HG03175 (cell line): ENCODE measurements around the gene TIFAB.
"Not testable (repeated sequence)": the region's sequence is repeated elsewhere in the genome, so short reads cannot be mapped to it uniquely, and the experiment has no call there.

Source experiments
- ATAC-seq: cut with Tn5 transposase; IDR thresholded peaks from one replicate; pipeline ENCODE4 v1.9.1; 2021; ENCODE audit warnings: mild to moderate bottlenecking, moderate library complexity; ENCODE audit not compliant: unreplicated experiment

The TIFAB gene, protein sequence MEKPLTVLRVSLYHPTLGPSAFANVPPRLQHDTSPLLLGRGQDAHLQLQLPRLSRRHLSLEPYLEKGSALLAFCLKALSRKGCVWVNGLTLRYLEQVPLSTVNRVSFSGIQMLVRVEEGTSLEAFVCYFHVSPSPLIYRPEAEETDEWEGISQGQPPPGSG

DNA sequence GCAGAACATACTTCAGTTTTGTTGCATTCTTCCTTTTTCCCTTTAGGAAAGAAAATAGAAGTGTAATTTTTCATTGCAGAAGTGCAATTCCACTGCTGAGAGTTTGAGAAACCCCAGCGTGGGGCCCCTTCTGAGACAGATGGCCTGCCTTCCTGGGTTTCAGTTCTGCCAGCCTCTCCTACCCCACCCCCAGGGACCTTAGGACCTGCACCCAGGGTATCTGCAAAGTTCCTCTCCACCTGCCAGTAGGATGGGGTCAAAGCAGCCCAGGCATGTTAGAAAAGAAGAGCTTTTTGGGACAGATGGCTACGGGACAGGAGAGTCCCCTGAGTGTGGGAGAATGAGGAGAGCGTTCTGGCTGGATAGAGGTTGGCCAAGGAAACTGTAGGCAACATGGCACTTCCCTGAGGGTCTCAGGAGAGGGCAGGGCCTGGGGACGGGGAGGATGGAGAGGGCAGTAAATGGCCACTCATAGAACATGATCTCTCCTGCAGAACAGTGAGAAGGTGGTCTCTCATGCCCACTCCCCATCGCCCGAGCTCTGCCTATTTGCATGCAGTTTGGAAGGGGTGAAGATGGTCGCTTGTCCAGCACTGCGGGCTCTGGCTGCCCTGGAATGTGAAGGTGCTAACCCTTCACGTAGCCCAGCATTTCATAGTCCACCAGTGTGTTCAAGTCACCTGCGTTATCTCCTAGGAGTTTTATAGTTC is at the start of gene TIFAB:
TIFAB (minus strand) TSS at position 31 of the 710 bp plus-strand sequence. CDS start 2,412 bp downstream, outside the sequence.
- ATAC-seq, result no peak

DNA sequence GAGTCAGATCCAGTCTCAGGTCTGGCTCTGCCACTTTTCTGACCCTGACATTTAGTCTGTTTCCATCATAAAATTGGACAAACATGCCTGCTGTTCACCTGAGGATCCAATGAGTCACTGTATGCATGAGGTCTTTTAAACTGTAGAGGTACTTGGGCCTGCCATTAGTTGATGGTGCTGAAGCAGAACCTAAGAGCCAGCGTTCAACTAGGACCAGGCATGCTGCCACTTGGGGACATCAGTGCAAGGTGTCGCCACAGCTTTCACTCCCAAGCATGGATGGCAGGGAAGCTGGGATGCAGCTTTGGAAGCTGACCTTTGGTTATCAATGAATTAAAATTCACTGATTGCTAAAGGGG is 46.5 kb upstream of the TIFAB start:
- ATAC-seq, result no peak

DNA sequence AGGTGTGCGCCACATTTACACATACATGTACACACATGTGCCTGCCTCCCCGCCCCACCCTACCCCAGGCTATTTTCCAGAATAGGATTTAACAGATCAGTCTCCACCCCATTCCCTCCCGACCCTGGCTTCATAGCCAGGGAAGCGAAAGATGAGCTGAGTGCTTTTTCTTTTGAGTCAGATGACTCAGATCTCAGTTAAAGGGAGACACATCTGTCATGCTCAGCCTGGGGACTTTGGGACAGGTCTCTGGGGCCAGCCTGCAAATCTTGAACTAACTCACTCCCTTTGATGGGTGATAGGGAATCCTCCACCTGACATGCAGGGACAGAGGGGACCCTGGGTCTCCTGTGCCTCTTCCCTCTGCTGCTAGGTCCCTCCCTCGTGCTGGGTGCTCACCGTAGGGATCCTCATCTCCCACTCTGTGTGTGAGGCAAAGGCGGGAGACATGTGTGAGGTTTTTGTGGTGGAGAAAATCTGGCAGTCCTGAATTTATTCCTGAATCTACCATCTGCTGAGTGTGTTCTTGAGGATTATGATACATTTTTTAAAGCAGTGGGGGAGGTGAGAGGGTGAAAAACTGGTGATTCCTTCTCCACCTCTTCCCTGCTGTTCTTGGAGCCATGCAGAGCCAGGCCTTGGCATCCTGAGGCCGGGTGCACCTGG is 46.0 kb upstream of the TIFAB start:
- no peak for ATAC-seq

DNA sequence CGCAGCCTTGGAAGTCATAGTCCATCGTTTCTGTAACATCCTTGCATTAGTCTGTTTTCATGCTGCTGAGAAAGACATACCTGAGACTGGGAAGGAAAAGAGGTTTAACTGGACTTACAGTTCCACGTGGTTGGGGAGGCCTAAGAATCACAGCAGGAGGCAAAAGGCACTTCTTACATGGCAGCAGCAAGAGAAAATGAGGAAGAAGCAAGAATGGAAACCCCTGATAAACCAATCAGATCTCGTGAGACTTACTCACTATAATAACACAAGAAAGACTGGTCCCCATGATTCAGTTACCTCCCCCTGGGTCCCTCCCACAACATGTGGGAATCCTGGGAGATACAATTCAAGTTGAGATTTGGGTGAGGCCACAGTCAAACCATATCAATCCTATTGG is 43.4 kb upstream of the TIFAB start:
- not testable (repeated sequence) for ATAC-seq

DNA sequence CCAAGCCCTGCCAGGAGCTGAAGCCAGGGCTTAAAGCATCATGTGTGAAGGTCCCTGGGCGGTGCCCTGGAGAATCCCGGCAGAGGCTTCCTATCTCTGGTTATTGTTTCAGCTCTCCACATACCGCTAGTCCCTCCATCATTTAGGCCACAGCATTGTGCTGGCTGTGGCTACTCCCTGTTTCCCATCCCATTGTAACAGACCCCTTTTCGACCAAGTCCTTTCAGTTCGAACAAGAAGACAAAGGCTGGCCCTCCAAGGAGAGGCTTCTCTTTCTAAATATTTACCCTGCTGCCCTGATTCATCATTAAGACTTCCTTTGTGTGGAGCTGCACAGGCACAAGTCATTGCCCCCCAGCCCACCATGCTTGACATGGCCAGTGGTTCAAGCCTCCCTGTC is 42.0 kb upstream of the TIFAB start:
- no peak for ATAC-seq

DNA sequence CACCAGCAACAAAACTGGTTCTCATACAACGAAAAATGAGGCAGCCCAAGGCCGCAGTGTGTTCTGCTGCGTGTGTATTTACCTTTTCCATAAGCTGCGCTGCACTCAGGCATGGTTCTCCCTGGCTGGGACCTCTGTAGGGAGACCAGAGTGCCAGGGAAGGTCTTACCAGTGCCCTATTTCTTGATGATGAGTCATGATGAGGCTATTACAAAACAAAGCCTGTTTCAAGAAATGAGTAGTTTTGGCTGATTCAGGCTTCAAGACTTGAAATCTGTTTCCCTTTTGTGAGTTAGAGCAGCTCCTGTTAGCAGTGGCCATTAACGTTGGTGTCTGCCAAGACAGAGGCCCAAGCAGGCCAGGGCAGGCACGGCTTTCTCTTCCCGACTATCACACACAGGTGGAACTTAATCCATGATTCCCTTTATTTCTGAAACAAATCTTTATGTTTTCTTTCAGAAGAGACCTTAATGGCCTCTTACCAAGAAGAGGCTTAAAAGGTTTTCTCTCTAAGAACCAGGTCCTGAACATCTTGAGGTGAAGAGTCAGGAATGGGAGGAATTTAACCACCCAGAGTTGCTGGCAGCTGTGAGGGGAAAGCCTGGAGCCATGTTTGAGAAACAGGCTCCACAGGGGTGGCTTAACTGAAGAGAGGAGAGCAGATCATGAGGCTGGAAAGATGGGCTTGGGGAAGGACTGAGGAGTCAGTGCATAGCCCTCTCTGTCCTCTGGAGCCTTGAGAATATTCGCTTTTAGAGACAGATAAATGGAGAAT is 41.4 kb upstream of the TIFAB start:
- ATAC-seq, result no peak

DNA sequence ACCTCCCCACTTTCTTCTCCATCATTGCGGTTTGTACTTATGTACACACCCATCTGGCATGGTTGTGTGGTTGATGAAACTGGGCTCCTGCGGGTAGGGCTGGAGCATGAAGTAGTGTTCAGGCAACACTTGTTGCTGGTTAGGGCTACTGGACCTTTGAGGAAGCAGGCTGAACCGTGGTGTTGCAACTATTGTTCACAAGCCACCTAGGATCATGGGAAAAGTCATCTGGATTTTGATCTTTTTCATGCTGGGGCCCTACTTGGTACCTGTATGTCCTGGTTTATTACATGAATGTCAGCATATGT is 40.1 kb upstream of the TIFAB start:
- no peak for ATAC-seq

DNA sequence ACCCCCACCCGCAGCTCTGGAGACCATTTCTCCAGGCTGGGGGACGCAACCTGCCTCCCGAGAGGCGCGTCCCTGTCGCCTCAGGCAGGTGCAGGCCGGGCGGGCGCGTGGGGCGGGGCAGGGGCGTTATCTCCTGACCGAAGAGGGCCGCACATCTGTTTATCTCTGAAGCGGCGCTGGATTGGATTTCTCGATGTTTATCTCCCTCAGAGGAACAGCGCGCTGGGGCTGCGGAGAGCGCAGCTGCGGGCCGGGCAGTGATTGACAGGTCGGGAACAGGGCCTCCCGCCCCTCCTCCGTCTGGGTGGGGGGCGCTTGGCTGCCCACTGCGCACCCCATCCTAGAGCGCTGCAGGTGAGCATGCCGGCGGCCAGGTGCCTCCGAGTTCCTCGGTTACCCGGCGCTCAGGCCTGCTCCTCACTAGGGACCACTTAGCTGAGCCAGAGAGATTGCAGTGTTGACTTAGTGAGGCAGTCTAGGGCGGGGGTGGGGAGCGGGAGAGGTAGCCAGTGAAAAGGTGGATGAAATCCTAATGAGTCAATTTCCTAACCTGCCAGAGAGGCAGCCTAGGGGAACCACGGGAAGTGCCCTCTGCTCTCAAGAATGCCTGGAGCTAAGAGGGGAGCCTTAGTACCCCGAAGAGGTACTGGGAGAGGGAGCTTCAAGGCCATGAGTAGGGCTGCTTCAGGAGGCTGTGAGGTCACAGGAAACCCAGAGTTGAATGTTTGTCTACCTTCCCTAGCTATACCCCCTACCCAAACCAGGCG is 39.6 kb upstream of the TIFAB start:
- ATAC-seq, result no peak

DNA sequence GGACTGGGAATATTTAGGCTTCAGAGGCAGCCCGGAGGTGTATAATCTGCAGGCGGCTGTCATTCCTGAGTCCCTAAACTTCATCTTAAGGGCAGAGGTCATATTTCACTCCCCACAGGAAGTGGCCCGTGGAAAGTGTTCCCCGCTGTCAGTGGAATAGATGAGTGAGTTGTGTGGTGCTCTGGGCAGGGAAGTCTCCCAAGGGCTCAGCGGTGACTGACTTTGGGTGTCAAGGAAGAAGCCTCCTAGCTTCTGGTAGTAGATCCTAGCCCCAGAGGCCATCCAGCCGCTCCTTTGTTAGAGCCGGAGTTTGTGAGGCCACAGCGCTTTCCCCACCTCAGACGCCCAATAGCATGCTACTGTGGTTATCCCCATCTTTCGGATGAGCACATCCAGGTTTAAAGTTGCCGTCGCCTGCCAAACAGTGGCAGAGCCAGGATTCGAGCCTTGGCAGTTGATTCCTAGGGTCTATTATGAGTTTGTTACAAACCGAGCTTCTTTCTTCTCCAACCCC is 38.9 kb upstream of the TIFAB start:
- no peak for ATAC-seq

DNA sequence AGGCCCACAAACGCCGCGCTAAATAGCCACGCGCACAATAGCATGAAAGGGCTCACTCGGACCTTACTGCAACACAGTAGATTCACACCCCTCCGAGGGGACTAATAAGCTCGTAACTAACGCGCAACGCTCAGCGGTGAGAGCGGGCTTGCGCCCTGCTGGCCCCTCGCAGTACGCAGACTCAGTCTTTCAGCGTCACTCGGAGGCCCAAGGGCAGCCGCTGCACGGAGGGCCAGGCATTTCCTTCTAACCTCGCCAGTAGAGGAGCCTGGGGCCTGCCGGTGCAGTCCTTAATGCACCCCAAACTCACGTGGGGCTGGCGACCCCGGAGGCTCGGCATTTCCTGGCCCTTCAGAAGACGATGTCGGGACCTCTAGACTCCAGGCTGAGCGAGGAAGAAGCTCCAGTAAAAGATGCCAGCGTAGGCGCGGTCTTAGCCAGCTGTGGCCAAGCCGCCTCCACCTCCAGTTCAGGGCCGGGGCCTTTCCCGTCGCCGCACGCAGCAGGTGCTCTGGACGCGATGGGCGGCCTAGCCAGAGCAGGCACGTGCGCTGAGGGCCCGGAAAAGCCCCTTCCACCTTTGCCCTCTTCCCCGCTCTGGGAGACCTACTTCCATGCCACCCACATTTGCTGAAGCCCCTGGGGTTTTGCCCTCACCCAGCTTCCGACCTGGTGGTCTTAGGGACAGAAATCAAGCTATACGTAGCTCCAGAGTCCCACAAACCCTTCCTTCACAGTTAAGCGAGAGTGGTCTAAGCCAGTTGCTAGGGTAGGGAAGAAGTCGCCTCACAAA is 38.3 kb upstream of the TIFAB start:
- ATAC-seq, result no peak

DNA sequence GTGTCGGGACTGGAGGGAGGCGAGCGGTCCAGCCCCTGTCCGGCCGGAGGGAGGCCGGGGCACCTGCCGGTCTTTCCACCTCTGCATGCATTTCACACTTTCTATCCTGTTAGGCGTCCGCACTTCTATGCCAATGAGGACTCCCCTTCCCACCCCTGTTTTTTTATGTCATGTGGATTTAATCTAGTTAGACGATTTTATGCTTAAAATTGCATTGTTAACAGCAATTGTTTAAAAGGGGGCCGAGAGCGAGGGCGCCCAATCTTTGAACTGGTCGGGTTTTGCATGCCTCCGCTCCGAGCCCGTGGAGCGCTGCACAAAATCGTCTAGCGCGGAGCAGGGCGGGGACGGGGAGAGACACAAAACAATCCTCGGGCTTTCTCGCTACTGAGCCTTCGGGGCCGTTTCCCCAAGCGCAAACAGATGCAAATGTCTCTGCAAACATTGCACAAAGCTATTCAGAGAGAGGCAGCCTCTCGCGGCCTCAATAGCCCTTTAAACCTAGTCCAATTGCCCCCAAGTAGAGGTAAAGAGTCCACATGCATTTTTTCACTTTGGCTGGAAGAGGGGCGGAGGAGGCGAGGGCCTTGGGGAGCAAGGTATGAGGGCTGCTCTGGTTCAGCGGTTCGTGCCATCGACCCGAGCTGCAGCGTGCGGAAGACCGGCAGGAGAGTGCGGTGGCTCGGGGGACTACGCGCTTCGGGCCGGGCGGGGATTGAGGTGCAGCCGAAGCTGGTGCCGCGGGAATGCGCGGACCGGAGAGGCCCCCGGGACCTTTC is 37.5 kb upstream of the TIFAB start:
- ATAC-seq, result no peak

DNA sequence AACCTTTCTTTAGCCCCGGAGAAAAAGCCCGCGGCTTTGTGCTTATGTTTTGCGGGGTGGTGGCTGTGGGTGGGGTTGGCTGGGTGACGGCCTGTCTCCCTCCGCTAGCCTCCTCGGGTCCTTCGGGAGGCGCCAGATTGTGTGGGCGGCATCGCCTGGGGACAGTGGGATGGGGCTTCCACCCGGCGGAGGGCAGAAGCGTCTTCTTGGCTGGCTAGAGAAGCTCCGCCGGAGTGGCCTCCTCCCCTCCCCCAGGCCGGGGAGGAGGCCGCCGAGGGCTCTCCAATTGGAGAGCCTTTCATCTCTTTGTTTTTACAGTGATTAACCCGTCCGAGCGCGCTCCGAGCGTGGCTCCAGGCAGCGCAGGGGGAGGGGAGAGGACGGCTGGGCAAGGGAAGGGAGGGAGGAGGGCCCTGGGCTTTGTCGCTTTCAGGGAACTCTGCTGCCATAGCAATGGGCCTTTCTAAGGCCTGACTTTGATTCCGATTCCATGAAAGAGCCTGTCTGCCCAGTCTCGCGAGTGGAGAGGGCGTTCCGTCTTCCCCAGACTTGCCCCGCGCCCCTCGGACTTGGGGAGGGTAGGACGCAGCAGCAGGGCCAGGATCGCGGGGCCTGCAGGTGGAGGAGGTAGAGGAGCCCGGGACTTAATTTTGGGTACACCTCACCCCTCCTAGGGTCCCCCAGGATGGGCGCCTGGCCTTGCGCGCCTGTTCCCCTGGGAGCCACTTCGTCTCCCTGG is 36.7 kb upstream of the TIFAB start:
- ATAC-seq, result no peak

DNA sequence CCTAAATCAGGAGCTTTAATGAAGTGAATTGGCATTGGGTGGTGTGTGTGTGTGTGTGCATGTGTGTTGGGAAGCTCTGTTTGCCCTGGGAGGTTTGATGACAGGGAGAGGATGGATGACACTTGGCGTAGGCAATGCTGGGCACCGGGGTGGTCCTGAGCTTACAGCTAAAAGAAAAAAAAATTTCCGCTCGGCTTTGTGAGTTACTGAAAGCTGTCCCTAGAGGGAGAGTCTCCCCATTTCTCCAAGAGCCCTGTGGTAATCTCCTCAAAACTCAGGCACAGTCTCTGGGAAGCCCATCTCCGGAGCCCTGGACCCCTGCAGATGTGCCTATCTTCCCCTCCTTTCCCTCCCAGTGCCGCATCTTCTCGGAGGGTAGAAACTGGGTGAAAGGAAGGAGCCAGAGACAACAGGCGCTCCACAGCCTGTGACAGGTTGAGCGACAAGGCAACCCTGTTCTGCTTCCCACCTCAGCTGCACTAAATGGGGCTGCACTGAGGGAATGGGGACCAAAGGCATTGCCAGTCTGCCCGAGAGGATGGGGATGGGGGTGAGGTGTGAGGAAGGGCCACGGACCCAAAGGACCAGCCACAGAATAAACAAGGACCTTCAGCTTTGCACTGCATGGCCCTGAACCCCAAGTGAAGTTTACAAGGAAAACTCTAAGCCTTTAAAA is 35.8 kb upstream of the TIFAB start:
- ATAC-seq, result no peak

DNA sequence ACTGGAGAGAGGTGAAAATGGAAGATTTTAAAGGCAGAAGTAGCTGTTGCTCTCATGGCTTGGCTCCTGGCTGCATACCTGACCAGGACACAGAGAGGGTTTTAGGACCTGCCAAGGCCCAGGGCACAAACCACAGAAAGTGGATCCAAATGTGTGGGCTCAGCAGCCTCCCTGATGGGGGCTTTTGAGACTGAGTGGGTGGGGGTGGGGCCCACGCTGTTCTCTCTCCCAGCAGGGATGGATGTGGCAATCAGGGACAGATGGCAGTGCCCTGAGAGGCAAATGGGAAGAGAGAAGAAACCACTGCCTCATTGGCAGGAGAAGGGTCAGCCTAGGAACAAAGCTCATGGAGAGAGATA is 34.9 kb upstream of the TIFAB start:
- no peak for ATAC-seq

DNA sequence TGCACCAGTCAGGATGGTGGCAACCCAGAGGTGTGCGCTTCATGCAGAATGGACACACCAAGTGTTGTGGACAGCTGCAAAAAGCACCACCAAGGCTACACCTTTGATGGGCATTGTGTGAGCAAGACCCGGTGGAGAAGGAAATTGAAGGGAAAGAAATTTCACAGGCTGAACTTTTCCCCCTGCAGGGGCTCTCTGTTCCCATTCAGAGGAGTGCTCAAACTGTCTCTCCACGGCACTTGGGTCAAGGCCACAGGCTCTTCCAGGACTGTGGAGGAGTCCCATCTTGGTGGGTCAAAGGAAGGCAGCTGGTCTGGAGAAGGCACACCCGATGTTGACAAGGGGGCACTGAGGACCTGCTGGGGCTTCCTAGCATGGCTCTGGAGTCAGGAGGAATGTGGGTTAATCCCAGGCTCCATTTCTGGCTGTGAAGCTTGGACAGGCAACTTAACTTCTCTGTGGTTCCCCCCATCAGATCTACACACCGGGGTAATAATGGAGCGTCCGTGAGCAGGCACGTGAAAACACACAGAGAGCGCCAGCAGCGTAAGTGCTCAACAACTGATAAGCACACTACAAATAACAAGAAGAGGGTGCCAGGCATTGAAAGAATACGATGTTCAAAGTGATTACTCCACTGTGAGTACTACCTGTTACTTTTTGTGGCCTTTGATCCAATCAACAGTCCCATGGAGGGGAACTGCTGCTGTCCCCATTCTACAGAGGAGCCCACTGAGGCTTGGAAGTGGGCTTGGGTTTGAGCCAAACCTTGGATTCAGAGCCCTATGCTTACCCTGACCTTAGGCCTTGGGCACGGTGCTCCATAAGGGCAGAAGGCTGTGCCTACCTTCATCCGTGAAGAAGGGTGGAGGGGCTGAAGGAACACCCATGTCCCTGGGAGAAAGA is 34.2 kb upstream of the TIFAB start:
- no peak for ATAC-seq

DNA sequence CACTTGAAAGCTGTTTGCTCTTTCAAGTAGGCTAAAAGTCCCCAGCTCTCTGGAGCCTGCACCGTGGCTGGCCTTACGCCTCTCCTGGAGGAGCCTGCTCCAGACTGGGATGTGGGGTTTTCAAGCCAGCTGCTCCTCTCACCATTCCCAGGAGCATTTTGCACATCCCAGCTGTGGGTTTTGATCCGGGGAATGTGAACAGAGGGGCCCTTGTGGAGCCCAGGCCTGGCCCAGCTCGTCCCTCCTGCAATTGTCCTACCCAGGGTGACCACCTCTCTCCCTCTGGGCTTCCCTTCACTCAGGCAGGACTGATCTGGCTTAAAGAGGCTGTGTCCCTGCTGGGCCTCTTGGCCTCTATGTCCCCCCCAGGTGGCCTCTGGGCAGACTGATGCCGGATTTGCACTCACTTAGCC is 32.5 kb upstream of the TIFAB start:
- ATAC-seq, result no peak

DNA sequence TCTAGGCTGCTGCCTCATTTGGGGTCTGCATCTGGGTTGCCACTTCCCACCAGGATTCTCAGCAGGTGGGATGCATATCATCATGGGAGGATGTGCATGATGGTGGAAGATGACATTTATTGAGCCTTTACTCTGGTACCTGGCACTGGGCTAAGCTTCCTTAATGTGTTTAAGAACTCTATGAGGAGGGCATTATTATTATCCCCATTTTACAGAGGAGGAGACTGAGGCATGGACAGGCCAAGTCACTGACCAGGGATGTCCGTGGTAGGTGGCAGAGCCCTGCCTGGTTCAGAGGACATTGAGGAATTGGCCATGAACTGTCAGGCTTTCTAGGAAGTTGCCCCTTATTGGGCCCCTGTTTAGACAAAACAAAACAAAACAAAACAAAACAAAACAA is 31.1 kb upstream of the TIFAB start:
- ATAC-seq, result no peak
